ENCODE results near the gene PPDPF. TPM values are rescaled to one million over a fixed set of nuclear protein-coding genes. Genes with fewer than 3 reads are reported as not detected.

PPDPF gene
- total RNA-seq, 4 donors from 2014 or later = 151 to 352 (median 299) TPM

- peaks cover 19% of the 10 kb centered on the region for H3K4me1 ChIP-seq
- no peaks in the 10 kb centered on the region for H3K36me3 ChIP-seq
- no peak overlapping the region for H3K4me3 ChIP-seq
- H3K9me3 ChIP-seq = no peaks in the 10 kb centered on the region
- 60% methylated on average over 32 of the region's 58 CpGs for WGBS
- no peak for DNase-seq (ENCODE audit: low spot score in 2 of 2)
- peaks cover 41% of the 10 kb centered on the region for H3K27me3 ChIP-seq
- no peak for TF ChIP-seq CTCF (IDR thresholded peaks at IDR 0.05)
- no peak for TF ChIP-seq POLR2AphosphoS5 (IDR thresholded peaks at IDR 0.05)
- no peak for TF ChIP-seq POLR2A (IDR thresholded peaks at IDR 0.05)
- TF ChIP-seq EP300 (IDR thresholded peaks at IDR 0.05) = no peak
- H3K27ac ChIP-seq = no peak overlapping the region
Observed at GRCh38 chr20:63546956-63547724, 26.6 kb downstream of the PPDPF start.

- H3K4me1 ChIP-seq = peaks cover 19% of the 10 kb centered on the region
- TF ChIP-seq EP300 (IDR thresholded peaks at IDR 0.05) = no peak
- no peak for TF ChIP-seq POLR2AphosphoS5 (IDR thresholded peaks at IDR 0.05)
- no peak for TF ChIP-seq CTCF (IDR thresholded peaks at IDR 0.05)
- no peak for TF ChIP-seq POLR2A (IDR thresholded peaks at IDR 0.05)
- no CpG with 5 or more reads among the region's 35 CpGs for WGBS
- H3K27me3 ChIP-seq = peaks cover 41% of the 10 kb centered on the region
- no peaks in the 10 kb centered on the region for H3K36me3 ChIP-seq
- no peaks in the 10 kb centered on the region for H3K9me3 ChIP-seq
- H3K27ac ChIP-seq = no peak within 1 kb of the TSS
- H3K4me3 ChIP-seq = no peak within 1 kb of the TSS
- no peak for DNase-seq (ENCODE audit: low spot score in 2 of 2)
Observed at GRCh38 chr20:63547725-63548480, 27.3 kb downstream of the PPDPF start, which contains the start of gene SRMS. Gene SRMS, minus strand, starts transcription at chr20:63547749. Its CDS starts 286 bp downstream, at chr20:63547463.

- no peak overlapping the region for H3K4me3 ChIP-seq
Observed at GRCh38 chr20:63548542-63548941, 28.0 kb downstream of the PPDPF start.

GRCh38 chr20:63549019-63549418 is 28.5 kb downstream of the PPDPF start:
- H3K4me3 ChIP-seq = no peak overlapping the region
- no peak overlapping the region for H3K27ac ChIP-seq
- peaks cover 41% of the 10 kb centered on the region for H3K27me3 ChIP-seq
- no peak for DNase-seq (ENCODE audit: low spot score in 2 of 2)
- no peaks in the 10 kb centered on the region for H3K36me3 ChIP-seq
- H3K9me3 ChIP-seq = no peaks in the 10 kb centered on the region
- 49% methylated on average over 4 of the region's 25 CpGs for WGBS
- H3K4me1 ChIP-seq = peaks cover 28% of the 10 kb centered on the region
- TF ChIP-seq CTCF (IDR thresholded peaks at IDR 0.05) (no peak), EP300 (IDR thresholded peaks at IDR 0.05) (no peak), POLR2A (IDR thresholded peaks at IDR 0.05) (no peak)

More at GRCh38 chr20:63548542-63548941, 28.0 kb downstream of the PPDPF start:
- WGBS = no CpG with 5 or more reads among the region's 11 CpGs
- TF ChIP-seq POLR2AphosphoS5 (IDR thresholded peaks at IDR 0.05) (no peak), CTCF (IDR thresholded peaks at IDR 0.05) (no peak), EP300 (IDR thresholded peaks at IDR 0.05) (no peak), POLR2A (IDR thresholded peaks at IDR 0.05) (no peak)
- Histone ChIP-seq H3K9me3 (no peaks in the 10 kb centered on the region), H3K27ac (no peak overlapping the region), H3K36me3 (no peaks in the 10 kb centered on the region), H3K4me1 (peaks cover 24% of the 10 kb centered on the region), H3K27me3 (peaks cover 41% of the 10 kb centered on the region)
- no peak for DNase-seq (ENCODE audit: low spot score in 2 of 2)

GRCh38 chr20:63549679-63550282 is 29.2 kb downstream of the PPDPF start:
- Histone ChIP-seq H3K27me3 (peaks cover 41% of the 10 kb centered on the region), H3K36me3 (no peaks in the 10 kb centered on the region), H3K4me1 (peaks cover 34% of the 10 kb centered on the region), H3K27ac (no peak overlapping the region), H3K4me3 (no peak overlapping the region), H3K9me3 (no peaks in the 10 kb centered on the region)
- 84% methylated on average over 16 of the region's 18 CpGs for WGBS
- TF ChIP-seq POLR2A (IDR thresholded peaks at IDR 0.05) = no peak
- TF ChIP-seq CTCF (IDR thresholded peaks at IDR 0.05) = no peak
- DNase-seq (ENCODE audit: low spot score in 2 of 2) = no peak

Measured in suprapubic skin (tissue), 4 donors.